Measurements from ENCODE around the gene RHOA.
A peak's percentile ranks its signal among the peaks of the same experiment; 100 is the strongest.
"Not testable (repeated sequence)": the region's sequence is repeated elsewhere in the genome, so short reads cannot be mapped to it uniquely, and the experiment has no call there.

Gene RHOA

DNA sequence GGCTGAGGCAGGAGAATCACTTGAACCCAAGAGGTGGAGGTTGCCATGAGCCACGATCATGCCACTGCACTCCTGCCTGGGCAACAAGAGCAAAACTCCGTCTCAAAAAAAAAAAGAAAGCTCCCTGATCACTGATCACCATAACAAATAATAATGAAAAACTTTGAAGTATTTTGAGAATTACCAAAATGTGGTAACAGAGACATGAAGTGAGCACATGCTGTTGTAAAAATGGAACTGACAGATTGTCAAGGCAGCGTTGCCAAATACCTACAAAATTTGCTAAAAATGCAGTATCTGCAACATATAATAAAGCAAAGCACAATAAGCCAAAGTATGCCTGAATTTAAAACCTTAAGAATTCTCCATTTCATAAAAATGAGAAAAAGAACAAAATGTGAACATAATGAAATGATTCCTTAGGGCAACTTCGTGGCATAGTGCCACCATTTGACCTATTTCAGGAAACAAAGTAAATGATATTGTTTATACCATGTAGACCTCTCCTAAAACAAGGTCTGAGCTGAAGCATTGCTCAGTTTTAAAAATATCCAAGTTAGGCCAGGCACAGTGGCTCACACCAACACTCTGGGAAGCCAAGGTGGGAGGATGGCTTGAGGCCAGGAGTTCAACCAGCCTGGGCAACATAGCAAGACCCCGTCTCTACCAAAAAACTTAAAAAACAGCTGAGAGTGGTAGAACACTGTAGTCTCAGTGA lies 77.7 kb downstream of the RHOA start:
- Mint-ChIP-seq H3K27me3 (no peaks in the 10 kb centered on the region), H3K27ac (peak overlapping the region; percentile 34), H3K4me1 (ENCODE audit: low read depth) (peaks cover 35% of the 10 kb centered on the region), H3K9me3 (ENCODE audit: low read depth) (no peaks in the 10 kb centered on the region), H3K36me3 (peaks cover 5% of the 10 kb centered on the region), H3K4me3 (no peak overlapping the region)

DNA sequence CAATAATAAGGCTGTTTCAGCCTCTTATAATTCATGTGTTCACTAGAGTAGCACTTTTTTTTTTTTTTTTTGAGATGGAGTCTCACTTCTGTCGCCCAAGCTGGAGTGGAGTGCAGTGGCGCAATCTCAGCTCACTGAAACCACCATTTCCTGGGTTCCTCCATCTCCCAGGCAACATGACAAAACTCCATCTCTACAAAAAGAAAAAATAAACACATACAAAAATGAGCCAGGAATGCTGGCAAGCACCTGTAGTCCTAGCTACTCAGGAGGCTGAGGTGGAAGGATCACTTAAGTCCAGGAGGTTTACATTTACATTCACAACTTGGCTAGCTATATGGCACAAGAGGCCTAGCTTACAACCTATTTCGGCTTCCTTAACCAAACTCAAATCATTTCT lies 78.7 kb downstream of the RHOA start:
- H3K27ac Mint-ChIP-seq = peak overlapping the region; percentile 73
- H3K9me3 Mint-ChIP-seq (ENCODE audit: low read depth) = no peaks in the 10 kb centered on the region
- peaks cover 5% of the 10 kb centered on the region for H3K36me3 Mint-ChIP-seq
- no peaks in the 10 kb centered on the region for H3K27me3 Mint-ChIP-seq
- no peak overlapping the region for H3K4me3 Mint-ChIP-seq
- H3K4me1 Mint-ChIP-seq (ENCODE audit: low read depth) = peaks cover 30% of the 10 kb centered on the region

DNA sequence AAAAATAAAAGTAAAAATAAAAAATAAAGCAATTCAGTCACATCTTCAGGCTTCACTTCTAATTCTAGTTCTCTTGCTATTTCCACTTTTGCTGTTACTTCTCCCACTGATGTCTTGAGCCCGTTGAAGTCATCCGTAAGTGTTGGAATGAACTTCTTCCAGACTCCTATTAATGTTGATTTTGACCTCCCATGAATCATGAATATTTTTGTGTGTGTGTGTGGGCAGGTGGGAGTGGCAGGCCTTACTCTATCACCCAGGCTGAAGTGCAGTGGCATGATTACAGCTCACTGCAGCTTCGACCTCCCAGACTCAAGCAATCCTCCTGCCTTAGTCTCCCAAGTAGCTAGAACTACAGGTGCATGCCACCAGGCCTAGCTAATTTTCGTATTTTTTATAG lies 82.6 kb downstream of the RHOA start:
- H3K9me3 Mint-ChIP-seq (ENCODE audit: low read depth) = no peaks in the 10 kb centered on the region
- H3K27ac Mint-ChIP-seq = peak overlapping the region; percentile 5
- H3K4me3 Mint-ChIP-seq = no peak overlapping the region
- peaks cover 25% of the 10 kb centered on the region for H3K4me1 Mint-ChIP-seq (ENCODE audit: low read depth)
- H3K36me3 Mint-ChIP-seq = peaks cover 12% of the 10 kb centered on the region
- H3K27me3 Mint-ChIP-seq = no peaks in the 10 kb centered on the region

- H3K36me3 Mint-ChIP-seq; H3K27ac Mint-ChIP-seq; H3K9me3 Mint-ChIP-seq (ENCODE audit: low read depth); H3K27me3 Mint-ChIP-seq; H3K4me3 Mint-ChIP-seq: not testable (repeated sequence)
- peaks cover 20% of the 10 kb centered on the region for H3K4me1 Mint-ChIP-seq (ENCODE audit: low read depth)
Measured at GRCh38 chr3:49328350-49328749, 83.4 kb downstream of the RHOA start.

GRCh38 chr3:49327485-49327884 lies 84.3 kb downstream of the RHOA start:
- H3K36me3 Mint-ChIP-seq = peaks cover 8% of the 10 kb centered on the region
- no peak overlapping the region for H3K27ac Mint-ChIP-seq
- peaks cover 15% of the 10 kb centered on the region for H3K4me1 Mint-ChIP-seq (ENCODE audit: low read depth)
- no peaks in the 10 kb centered on the region for H3K9me3 Mint-ChIP-seq (ENCODE audit: low read depth)
- no peaks in the 10 kb centered on the region for H3K27me3 Mint-ChIP-seq
- H3K4me3 Mint-ChIP-seq = no peak overlapping the region

GRCh38 chr3:49324768-49325167 lies 87.0 kb downstream of the RHOA start:
- Mint-ChIP-seq H3K4me3 (no peak overlapping the region), H3K4me1 (ENCODE audit: low read depth) (peaks cover 14% of the 10 kb centered on the region), H3K9me3 (ENCODE audit: low read depth) (no peaks in the 10 kb centered on the region), H3K27ac (no peak overlapping the region), H3K27me3 (no peaks in the 10 kb centered on the region), H3K36me3 (peaks cover 8% of the 10 kb centered on the region)

DNA sequence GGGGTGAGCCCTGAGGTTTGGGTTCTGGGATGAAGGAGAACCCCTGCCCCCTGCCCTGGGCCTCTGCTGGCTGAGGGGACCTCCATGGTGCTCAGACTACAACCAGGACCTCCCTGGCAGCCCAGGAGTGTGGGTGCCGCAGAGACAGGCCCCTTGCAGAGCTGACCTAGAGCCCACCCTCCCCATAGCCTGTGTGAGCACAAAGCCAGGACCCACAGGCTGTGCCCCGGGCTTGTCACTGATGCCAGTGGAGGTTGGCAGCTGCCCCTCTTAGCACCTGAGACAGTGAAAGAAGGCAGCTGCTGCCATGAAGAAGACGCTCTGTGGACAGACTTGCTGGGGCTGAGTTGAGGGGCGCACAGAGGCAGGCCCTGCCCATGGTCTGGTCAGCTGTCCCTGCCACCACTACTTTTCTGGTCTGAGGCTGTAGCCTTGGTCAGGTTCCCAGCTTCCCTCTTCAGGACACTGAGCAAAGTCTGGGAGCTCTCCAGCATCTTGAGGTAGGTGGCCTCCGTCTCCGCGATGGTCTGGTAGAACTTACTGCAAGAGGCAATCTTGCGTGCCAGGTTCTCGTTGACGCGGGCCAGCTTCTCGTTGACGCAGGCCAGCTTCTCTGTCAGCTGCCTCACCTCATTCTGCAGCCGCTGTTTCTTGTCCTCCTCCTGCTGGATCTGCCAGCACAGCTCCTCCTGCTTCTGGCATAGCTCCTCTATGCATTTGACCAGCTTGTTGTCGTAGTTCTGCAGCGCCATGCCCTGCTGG lies 94.9 kb downstream of the RHOA start:
- Mint-ChIP-seq H3K4me3 (no peak overlapping the region), H3K9me3 (ENCODE audit: low read depth) (no peaks in the 10 kb centered on the region), H3K27ac (no peak overlapping the region), H3K36me3 (peaks cover 3% of the 10 kb centered on the region), H3K4me1 (ENCODE audit: low read depth) (peaks cover 7% of the 10 kb centered on the region), H3K27me3 (no peaks in the 10 kb centered on the region)

GRCh38 chr3:49313896-49314688 lies 97.7 kb downstream of the RHOA start:
- H3K4me3 Mint-ChIP-seq = no peak overlapping the region
- H3K36me3 Mint-ChIP-seq = peaks cover 3% of the 10 kb centered on the region

GRCh38 chr3:49311283-49311682 lies 100.5 kb downstream of the RHOA start:
- H3K4me1 Mint-ChIP-seq (ENCODE audit: low read depth) = peaks cover 9% of the 10 kb centered on the region
- H3K36me3 Mint-ChIP-seq = no peaks in the 10 kb centered on the region
- H3K4me3 Mint-ChIP-seq = no peak overlapping the region
- no peaks in the 10 kb centered on the region for H3K27me3 Mint-ChIP-seq
- H3K9me3 Mint-ChIP-seq (ENCODE audit: low read depth) = no peaks in the 10 kb centered on the region
- peak overlapping the region; percentile 43 for H3K27ac Mint-ChIP-seq

More at GRCh38 chr3:49313896-49314688, 97.7 kb downstream of the RHOA start:
- H3K9me3 Mint-ChIP-seq (ENCODE audit: low read depth) = no peaks in the 10 kb centered on the region
- peaks cover 7% of the 10 kb centered on the region for H3K4me1 Mint-ChIP-seq (ENCODE audit: low read depth)
- no peaks in the 10 kb centered on the region for H3K27me3 Mint-ChIP-seq
- peak overlapping the region; percentile 61 for H3K27ac Mint-ChIP-seq

DNA sequence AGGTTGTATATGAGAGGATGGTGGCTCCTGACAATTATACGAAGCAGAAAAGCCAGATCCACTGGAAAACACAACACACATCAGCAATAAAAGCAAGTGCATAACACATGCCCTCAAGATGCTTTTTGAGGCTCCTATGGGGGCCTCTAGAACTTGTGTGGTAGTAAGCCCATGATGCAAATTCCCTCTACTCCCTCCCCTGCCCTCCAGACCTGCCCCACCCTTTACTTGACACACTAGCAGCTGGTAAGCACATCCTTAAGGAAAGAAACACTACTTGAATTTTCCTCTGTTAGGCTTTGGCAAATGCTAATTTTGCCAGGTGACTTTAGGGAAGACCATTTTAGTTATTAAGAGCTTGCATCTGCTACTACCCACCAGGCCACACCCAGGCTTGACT lies 101.1 kb downstream of the RHOA start:
- Mint-ChIP-seq H3K27me3 (no peaks in the 10 kb centered on the region), H3K4me3 (no peak overlapping the region), H3K4me1 (ENCODE audit: low read depth) (peaks cover 9% of the 10 kb centered on the region), H3K36me3 (no peaks in the 10 kb centered on the region), H3K9me3 (ENCODE audit: low read depth) (no peaks in the 10 kb centered on the region), H3K27ac (no peak overlapping the region)

Measured in activated naive CD8-positive, alpha-beta T cell (primary cell).